NCI-H82 treated with DMSO at 0.1 percent for 48 hours (cell line): ENCODE data around the gene KCNK15.

Experiments
- DNase-seq: peaks from one replicate; lab custom pipeline; 2025; ENCODE audit not compliant: unreplicated experiment; lab: John Stamatoyannopoulos, UW

KCNK15 gene

GRCh38 chr20:44733341-44734069 is 12.2 kb upstream of the KCNK15 start:
- DNase-seq, result no peak

DNA sequence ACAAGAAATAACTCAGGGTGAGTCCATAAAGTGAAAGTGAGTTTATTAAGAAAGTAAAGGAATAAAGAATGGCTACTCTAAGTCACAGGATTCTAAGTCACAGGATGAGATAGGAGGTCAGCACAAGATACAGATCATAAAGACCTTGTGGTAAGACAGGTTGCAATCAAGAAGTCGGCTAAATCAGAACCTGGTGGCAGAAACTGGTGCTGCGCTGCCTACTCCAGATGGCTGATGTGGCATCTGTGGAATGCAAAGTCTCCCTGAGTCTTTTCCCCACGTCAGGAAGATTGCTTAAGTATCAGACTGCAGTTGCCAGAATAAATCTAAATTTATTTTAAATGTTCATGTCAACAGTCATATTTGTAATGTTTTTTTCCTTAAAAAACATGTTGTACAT is 10.7 kb upstream of the KCNK15 start:
- no peak for DNase-seq

DNA sequence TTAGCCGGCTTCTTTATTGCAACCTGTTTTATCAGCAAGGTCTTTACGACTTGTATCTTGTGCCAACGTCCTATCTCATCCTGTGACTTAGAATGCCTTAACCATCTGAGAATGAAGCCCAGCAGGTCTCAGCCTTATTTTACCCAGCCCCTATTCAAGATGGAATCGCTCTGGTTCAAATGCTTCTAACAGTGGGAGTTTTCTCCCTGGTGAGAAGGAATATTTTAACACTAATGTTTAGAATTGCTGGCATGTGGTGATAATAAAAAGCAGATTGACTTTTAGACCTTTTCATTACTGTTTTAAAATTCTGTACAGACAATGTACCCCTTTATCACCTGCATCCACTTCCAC is 9.9 kb upstream of the KCNK15 start:
- no peak for DNase-seq

DNA sequence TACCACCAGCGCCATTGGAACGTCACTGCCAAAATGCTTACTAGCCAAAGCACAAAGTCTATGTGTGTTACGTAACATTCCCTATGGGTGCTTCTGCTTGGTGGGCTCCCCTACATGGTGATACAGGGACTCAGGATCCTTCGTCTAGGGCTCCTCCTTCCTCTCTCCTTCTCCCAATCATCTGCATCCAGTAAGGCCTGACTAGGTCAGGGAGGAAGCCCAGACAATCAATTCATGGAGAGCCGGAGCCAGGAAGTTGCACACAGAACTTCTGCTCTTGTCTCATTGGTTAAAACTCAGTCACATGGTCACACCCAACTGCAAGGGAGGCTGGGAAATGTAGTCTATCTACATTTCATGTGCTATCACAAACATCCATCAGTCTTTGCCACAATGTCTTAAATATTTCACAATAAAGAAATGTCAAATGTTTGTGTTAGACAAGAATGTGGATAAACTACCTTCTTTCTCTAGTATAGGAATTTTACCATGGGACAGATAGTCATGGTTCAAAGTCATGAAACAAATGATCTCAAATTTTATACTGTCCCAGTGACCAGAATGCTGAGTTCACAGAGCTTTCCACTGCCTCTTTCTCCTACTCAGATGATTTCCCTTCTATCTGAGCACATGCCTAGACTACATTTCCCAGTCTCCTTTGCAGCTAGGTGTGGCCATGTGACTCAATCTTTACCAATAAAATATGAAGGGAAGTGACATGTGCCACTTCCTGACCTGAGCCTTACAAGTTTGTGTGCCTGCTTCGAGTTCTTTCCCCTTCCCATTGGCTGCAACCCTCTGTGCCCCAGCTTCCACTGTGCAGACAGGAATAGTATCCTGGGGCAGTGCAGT is 9.3 kb upstream of the KCNK15 start:
- peak; percentile 94 for DNase-seq

GRCh38 chr20:44737116-44737515 is 8.5 kb upstream of the KCNK15 start:
- DNase-seq, result no peak

- DNase-seq, result peak; percentile 77
These were observed 6.7 kb upstream of the KCNK15 start for GRCh38 chr20:44738813-44739477.

DNA sequence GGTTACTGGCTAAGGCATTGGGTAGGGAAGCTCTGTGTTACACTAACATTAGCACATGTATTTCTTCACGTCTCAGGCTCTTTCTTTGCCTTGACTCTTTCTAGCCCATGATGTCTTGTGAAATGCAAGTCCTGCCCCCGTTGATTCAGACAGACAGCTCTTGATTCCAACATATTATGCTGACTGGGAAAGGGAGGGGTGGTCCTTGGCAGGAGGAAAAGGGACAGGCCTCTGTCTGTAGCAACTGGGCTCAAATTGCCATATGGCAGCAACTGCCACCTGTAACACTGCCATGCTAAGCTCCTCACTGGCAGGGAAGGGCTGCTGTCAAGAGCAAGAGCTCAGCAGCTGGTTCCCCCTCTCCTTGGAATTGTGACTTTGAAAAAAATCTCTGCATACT is 5.7 kb upstream of the KCNK15 start:
- peak; percentile 50 for DNase-seq

GRCh38 chr20:44742304-44743079 is 3.2 kb upstream of the KCNK15 start:
- no peak for DNase-seq

DNA sequence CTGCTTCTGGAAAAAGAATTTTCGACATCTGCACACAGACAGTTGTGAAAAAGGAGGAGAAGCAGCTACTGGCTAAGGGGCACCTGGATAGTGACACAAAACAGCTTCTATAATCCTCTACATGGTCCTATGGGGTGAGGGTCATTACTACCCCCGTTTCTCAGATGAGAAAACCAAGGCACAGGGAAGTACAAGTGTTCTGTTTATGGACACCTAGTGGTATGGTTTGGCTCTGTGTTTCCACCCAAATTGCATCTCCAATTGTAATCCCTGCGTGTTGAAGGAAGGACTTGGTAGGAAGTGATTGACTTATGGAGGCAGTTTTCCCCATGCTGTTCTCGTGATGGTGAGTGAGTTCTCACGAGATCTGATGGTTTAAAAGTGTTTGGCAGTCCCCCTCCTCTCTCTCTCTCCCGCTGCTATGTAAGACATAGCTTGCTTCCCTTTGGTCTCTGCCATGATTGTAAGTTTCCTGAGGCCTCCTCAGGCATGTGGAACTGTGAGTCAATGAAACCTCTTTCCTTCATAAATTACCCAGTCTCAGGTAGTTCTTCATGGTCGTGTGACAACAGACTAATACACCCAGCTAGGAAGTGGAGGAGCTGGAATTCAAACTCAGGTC is 2.5 kb upstream of the KCNK15 start:
- no peak for DNase-seq

DNA sequence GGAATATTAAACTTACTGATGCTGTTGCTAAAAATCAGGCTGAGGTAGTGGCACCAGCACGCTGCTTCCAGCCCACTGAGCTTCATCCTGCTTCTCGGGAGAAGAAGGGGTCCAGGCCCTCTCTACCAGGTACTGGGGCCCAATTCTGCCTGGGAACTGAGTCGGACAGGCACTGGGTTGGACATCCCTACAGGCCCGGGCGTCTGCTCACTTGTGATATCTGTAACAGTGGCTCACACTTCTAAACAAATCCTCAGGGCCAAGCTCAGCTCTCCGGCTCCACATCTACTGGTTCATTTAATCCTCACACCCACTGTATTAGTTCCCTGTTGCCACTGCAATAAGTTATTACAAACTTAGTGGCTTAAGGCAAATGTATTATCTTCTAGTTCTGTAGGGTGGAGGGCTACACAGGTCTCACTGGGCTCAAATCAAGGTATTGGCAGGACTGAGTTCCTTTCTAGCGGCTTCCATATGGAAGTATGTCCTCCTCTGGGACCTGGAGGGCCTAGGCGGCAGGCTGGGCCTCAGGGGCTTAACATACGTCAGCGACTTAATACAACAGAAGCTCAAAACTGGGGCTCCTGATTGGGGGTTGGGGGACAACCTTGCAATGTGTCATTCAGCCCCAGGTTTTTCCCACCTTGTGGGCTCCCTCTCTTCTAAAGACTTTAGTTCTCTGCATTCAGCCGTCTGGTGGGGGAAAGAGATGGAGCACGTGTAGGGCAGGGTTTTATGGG is 1.6 kb upstream of the KCNK15 start:
- DNase-seq, result peak; percentile 22

DNA sequence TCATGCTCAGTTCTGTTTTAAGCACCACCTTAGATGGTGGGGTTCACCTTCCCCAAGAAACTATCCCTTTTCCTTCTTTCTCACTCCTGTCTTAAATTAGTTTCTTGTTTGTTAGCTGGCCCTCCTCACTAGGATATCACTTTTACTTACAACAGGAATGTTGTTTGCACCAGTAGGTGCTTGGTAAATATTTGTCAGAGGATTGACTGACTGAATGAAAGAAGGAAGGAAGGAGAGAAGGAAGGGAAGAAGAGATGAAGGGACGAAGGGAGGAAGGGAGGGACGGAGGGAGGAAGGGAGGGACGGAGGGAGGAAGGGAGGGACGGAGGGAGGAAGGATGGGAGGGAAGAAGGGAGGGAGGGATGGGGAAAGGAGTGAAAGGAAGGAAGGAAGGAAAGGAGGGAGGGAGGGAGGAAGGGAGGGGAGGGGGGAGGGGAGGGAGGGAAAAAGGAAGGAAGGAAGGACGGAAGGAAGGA is 505 bp upstream of the KCNK15 start:
- DNase-seq, result no peak

DNA sequence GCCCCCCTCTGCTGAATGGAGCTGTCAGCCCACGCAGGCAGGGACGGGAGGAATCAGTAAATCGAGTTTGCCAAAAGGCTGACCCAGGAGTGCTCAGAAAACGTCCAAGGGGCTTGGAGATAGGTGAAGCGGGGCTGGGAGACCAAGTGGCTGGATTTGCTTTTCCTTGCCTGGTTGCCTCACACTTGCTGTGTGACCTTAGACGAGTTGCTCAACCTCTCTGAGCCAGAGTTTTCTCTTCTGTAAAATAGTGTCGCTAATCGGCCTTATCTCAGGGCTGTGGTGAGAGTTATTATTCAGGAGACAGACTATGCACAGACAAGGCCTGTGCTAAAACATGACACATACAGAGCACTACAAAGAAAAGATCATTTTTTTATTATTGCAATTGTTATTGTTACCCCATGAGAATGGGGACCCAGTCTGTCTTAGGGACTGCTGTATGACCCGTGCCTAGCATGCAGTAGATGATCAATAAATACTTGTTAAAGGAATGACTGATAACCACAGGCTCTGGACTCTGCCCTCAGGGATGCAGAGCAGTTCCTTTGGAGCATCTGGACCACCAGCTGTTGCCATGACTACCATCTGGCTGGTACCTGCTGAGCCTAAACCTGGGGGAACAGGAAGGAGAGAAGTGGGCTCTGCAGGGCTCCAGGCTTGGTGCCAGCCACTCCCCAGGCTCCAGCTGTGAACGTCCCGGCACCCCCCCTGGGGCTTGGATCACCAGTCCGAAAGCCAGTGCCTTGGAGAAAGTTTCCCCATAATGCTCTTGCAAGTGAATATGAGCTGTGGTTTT is 901 bp downstream of the KCNK15 start:
- no peak for DNase-seq

GRCh38 chr20:44747166-44748004 is 1.7 kb downstream of the KCNK15 start:
- DNase-seq, result peak; percentile 62

DNA sequence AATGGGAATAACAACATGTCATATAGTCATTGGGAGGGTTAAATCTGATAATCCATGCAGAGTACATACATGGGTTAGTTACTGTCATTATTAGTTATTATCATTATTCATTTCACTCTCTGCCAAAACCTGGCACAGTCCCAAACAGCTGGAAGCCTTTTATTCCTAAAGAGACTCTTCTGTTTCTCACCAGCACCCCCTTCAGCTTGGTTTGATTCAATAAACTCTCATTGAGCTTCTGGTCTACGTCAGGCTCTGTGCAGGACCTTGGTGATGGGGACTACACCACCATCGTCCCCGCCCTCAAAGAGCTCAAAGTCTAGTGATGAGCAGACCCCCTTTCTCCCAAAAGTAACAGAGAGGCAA is 2.3 kb downstream of the KCNK15 start:
- no peak for DNase-seq

- no peak for DNase-seq
These were observed 4.6 kb downstream of the KCNK15 start for GRCh38 chr20:44750081-44750805.

DNA sequence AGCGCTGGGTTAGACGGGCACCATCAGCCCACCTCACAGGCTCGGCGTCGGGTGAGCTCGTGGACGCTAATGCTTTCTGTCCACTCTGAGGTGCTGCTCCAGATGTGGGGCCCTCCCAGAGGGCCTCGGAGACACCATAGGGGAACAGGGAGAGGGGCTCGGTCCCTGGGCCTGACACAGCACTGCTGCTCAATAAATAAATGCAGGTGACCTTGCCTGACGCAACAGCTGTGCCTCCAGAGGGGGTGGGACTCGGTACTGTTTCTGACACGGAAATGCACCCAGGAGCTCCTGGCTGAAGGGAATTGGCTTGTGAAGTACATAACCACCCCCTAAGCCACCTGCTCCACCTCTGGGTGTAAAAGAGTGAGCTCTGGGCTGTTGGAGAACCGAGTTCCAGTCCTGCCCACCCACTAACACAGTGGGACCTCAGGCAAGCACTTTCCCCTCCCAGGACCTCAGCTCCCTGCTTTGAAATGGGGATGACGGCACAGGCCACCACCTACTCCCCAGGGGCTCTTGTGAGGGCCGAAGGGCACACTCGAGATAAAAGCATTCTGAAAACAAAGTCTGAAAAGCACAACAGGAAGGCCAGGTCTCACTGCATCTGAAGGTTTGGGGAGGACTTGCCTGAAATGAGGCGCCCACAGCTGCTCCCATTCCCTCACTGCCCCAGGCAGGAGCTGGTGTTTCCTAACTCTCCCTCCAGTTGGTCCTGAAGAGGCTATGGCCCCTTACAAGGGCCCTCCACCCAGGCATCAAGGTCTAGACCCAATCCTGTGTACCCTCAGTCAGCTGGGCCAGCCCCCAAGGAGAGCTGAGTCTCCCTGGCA is 6.7 kb downstream of the KCNK15 start:
- no peak for DNase-seq

DNA sequence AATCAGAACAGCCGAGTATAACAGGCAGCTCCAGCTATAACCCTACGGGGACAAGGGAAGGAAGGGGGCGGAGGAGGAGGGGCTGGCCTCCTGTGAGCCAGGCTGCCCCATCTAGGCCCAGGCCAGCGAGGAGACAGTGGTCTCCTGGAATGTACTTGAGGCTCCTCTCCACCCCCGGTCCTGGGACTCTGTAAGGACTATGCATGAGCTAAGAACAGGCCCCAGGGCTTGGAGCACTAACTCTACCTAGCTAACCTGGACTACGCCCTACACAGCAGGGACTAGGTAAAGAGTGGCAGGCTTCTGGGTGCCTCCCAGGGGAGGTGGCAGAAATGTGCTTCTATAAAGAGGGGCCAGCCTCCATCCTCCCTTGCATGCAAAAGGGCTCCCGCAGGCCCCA is 8.9 kb downstream of the KCNK15 start:
- DNase-seq, result no peak
